ENCODE measurements around the gene EXOC3L1.

DNA sequence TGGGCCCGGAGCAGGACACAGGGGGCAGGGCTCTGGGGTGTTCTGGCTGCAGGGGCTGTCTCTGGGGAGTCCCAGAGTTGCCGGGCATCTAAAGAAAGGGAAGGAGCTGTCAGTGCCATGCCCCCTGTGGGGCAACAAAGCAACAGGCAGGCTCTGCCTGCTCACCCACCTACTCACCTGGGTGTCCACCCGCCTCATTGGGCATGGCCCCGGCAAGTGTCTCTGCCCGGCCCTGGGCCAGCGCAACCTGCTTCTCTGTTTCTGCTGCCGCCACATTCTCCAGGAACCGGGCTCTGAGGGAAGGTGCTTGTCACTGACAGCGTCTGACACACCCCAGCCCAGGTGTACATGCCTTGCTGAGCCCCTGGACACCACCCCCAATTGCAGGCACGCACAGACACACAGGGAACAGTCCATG lies 44.3 kb upstream of the EXOC3L1 start:
- TF ChIP-seq CTCF (IDR thresholded peaks at IDR 0.05 in 4 of 5, conservative IDR thresholded peaks at IDR 0.05 in 1 of 5) (no peak), POLR2A (IDR thresholded peaks at IDR 0.05) (no peak)

All from gastrocnemius medialis (tissue), 4 donors.